Measurements from ENCODE around the gene CARNS1.

Gene CARNS1

DNA sequence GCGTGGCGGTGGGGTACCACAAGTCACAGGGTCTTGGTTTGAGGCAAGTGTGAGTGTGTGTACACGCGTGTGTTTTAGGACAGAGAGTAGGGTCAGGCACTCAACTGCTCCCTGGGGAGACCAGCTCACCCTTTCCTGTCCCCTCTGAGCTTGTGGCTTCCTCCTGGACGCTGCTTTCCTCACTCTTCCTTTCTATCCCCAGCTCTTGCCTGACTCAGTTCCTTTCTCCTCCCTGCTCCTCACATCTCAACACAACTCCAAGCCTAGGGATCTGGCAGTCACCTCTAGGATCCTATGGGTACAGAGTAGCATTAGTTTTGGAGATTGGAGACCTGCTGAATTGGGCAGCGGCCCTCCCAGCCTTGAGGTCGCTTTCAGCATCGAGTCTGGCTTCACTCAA, 46.2 kb upstream of the CARNS1 start:
- no peak overlapping the region for H3K27ac ChIP-seq

DNA sequence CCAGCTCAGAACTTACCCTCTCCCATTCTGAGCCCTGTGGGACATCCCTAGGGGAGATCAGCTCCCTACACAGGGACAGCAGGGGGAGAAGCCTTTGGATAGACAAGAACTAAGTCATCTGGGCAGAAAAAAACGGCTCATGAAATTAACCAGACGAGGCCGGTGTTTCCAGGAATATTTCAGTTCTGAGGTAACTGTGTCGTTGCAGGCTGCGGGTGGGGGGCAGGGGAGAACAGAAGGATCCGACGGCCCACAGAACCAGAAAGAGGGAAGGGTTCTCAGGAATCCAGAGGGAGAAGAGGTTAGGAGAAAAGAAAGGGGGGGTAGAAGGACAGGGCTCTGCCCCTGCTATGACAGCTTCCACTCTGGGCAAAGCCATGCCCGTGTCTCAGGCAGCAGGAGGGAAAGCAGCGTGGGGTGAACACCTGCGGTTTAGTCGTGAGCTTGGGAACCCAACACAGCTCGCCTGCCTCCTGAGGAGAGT, 45.6 kb upstream of the CARNS1 start:
- no peak overlapping the region for H3K27ac ChIP-seq
- TF ChIP-seq, protein P1, sequence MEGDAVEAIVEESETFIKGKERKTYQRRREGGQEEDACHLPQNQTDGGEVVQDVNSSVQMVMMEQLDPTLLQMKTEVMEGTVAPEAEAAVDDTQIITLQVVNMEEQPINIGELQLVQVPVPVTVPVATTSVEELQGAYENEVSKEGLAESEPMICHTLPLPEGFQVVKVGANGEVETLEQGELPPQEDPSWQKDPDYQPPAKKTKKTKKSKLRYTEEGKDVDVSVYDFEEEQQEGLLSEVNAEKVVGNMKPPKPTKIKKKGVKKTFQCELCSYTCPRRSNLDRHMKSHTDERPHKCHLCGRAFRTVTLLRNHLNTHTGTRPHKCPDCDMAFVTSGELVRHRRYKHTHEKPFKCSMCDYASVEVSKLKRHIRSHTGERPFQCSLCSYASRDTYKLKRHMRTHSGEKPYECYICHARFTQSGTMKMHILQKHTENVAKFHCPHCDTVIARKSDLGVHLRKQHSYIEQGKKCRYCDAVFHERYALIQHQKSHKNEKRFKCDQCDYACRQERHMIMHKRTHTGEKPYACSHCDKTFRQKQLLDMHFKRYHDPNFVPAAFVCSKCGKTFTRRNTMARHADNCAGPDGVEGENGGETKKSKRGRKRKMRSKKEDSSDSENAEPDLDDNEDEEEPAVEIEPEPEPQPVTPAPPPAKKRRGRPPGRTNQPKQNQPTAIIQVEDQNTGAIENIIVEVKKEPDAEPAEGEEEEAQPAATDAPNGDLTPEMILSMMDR (conservative IDR thresholded peaks at IDR 0.05): no peak
- TF ChIP-seq ZFX (IDR thresholded peaks at IDR 0.05): no peak

More for the DNA sequence above, 46.2 kb upstream of the CARNS1 start:
- TF ChIP-seq ZFX (IDR thresholded peaks at IDR 0.05): no peak
- TF ChIP-seq, protein P1 (conservative IDR thresholded peaks at IDR 0.05): no peak

DNA sequence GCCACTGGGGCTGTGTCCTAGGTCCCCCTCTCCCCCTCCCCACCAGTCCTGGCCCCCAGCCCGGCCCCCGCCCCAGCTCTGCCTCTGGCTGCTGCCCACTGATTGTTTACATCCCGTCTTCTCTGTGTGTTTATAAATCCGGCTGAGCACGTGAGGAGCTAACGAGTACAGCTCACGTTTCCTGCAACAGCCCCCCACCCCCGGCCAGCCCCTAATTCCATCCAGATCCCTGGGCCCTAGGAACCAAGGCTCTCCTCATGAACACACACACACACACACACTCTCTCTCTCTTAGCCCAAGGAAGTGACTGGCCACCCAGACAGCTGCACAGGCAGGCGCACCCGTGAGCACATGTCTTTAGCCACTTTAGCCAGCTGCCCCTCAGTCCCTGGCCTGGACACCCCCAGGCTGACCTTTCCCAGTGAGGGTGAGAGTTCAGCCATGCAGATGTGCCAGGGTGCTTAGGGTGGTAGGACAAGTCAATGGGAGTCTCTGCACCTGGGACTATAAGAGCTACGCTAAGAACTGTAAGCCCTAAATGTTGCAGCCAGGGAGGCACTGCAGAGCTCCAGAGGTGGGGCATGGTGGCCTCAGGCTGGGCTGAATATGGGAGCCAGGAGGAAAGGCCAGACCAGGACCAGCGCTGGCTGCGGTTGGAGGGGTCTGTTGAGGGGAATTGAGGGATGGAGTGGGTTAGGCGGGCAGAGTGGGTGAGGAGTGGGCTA, 45.0 kb upstream of the CARNS1 start:
- TF ChIP-seq, protein P1 (conservative IDR thresholded peaks at IDR 0.05): no peak
- TF ChIP-seq ZFX (IDR thresholded peaks at IDR 0.05): no peak
- no peak overlapping the region for H3K27ac ChIP-seq

DNA sequence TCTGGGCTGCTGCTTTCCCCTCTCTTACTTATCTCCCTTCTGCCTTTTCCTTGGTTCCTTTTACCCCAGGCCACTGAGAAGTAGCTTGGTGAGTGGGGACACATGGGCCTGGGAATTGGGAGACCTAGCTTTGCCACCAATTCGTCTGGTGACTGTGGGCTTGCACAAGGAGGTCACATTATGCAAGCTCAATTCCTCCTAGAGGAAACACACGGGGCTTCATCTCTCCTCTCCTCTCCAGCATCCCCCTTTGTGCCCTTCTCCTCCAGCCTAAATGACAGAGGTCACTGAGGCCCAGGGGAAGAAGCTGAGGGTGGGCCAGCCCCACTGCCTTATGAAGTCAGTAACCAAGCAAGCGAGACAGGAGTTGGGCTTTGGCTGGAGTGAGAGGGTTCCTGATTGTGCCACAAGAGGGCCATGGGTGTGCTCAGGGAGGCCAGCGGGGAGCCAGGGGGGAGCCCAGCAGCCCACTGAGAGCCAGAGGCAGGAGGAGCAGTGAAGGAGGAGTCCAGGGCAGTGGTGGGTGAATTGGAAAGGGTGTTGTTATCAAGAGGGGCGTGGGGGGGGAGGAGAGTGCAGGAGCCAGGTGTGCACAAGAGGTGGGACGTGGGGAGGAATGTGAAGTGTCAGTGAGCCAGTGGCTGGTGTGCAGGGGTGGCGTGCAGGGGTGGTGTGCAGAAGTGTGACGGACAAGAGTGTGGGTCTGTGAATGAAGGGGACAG, 44.1 kb upstream of the CARNS1 start:
- no peak overlapping the region for H3K27ac ChIP-seq
- TF ChIP-seq, protein P1 (conservative IDR thresholded peaks at IDR 0.05): no peak; the same call in 1 of the 2 replicates
- TF ChIP-seq ZFX (IDR thresholded peaks at IDR 0.05): no peak

DNA sequence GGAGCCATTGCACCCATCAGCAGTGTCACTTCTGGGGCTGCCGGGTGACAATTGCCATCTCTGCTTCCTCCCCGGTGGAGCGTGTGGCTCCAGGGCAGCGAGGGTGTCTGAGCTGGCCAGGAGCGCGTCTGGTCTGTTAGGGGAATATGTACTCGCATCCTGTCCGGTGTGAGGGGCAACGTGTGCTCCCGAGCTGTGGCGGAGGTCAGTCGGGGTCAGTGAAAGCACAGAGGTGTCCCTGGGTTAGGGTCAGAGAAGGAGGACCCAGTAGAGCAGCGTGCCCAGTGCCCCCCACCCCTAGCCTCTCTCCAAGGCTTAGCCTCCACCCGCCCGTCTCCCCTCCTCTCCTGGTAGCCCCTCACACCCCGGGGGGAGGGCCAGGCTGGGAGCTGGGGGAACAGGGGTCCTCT, 43.6 kb upstream of the CARNS1 start:
- H3K27ac ChIP-seq: no peak overlapping the region
- TF ChIP-seq ZFX (IDR thresholded peaks at IDR 0.05): no peak
- TF ChIP-seq, protein P1 (conservative IDR thresholded peaks at IDR 0.05): no peak

DNA sequence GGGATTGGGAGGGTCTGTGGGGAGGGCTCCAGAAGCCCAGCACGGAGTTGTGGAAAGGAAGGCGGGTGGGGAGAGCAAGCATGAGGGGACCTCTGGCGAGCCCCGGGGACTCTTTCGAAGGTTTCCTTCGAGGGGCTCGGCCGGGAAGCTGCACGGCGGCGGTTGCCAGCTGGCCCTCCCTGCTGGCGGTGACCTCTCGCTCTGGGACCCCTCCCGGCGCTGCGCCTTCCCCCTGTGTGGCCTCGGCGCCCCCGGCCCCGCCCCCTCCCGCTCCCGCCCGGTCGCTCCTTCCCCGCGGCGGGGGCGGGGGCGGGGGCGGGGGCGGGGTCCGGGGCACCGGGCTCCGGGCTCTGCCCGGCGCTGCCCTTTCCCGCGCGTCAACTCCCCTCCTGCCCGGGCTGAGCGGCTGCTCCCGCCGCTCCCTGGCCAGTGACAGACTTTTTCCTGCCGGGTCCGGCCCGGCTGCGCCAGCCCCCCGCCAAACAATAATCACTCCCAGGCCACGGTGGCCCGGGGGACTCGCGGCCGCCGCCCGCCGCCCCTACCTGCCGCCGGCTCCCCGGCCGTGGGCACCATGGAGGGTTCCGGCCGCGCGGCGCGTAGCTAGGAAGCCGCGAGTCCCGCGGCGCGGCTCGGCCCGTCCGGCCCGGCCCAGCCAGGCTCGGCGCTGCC, 43.0 kb upstream of the CARNS1 start:
- peak overlapping the region; percentile 62 for H3K27ac ChIP-seq
- TF ChIP-seq, protein P1 (conservative IDR thresholded peaks at IDR 0.05): no peak
- TF ChIP-seq ZFX (IDR thresholded peaks at IDR 0.05): no peak
